Subcutaneous abdominal adipose tissue (tissue), 5 donors: ENCODE data around the gene NF1.
"Not testable (repeated sequence)": the region's sequence is repeated elsewhere in the genome, so short reads cannot be mapped to it uniquely, and the experiment has no call there.

Experiments used
- H3K27ac ChIP-seq: one replicate; pipeline ENCODE4 v1.7.0; 2013; ENCODE audit warnings: low read depth, mild to moderate bottlenecking, inconsistent platforms, low read length, moderate library complexity
- H3K27me3 ChIP-seq, 5 donors: one replicate each; pipeline ENCODE4 v1.7.0; 2013; ENCODE audit warnings: low read length in 5 of 5, inconsistent platforms in 1 of 5; ENCODE audit not compliant: control insufficient read depth in 5 of 5, insufficient read depth in 4 of 5
- H3K36me3 ChIP-seq, 5 donors: one replicate each; pipeline ENCODE4 v1.7.0; 2013; ENCODE audit warnings: low read length in 5 of 5; ENCODE audit not compliant: control insufficient read depth in 5 of 5, insufficient read depth in 5 of 5
- H3K4me1 ChIP-seq, 5 donors: one replicate each; pipeline ENCODE4 v1.7.0; 2013; ENCODE audit warnings: low read length in 5 of 5, mild to moderate bottlenecking in 3 of 5, moderate library complexity in 1 of 5; ENCODE audit not compliant: control insufficient read depth in 5 of 5, insufficient read depth in 5 of 5
- H3K4me3 ChIP-seq, 5 donors: one replicate each; pipeline ENCODE4 v1.7.0; 2013; ENCODE audit warnings: low read length in 5 of 5, low read depth in 1 of 5
- H3K9ac ChIP-seq, 5 donors: one replicate each; pipeline ENCODE4 v1.7.0; 2013; ENCODE audit warnings: low read length in 5 of 5, mild to moderate bottlenecking in 4 of 5, moderate library complexity in 3 of 5
- H3K9me3 ChIP-seq, 5 donors: one replicate each; pipeline ENCODE4 v1.7.0; 2013; ENCODE audit warnings: low read length in 5 of 5; ENCODE audit not compliant: control insufficient read depth in 5 of 5
- donor health status: healthy.
- donor health status: healthy.
- donor health status: healthy.
- donor health status: healthy.
- donor health status: healthy.

NF1 gene

DNA sequence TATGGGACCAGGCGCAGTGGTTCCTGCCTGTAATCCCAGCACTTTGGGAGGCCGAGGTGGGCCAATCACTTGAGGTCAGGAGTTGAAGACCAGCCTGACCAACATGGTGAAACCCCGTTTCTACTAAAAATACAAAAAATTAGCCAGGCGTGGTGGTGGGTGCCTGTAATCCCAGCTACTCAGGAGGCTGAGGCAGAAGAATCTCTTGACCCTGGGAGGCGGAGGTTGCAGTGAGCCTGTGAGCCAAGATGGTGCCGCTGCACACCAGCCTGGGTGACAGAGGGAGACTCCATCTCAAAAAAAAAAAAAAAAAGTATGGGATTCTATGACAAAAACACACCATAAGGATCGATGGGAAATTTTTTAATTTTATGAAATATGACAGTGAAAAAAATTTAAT lies 217.4 kb downstream of the NF1 start:
- not testable (repeated sequence) for H3K36me3 ChIP-seq, H3K9ac ChIP-seq, H3K27ac ChIP-seq, H3K9me3 ChIP-seq, H3K27me3 ChIP-seq
- H3K4me3 ChIP-seq = peak overlapping the region in 1 of 5 donors; percentile 48
- peaks cover 0 to 11% (median 1%) of the 10 kb centered on the region in 5 donors for H3K4me1 ChIP-seq

DNA sequence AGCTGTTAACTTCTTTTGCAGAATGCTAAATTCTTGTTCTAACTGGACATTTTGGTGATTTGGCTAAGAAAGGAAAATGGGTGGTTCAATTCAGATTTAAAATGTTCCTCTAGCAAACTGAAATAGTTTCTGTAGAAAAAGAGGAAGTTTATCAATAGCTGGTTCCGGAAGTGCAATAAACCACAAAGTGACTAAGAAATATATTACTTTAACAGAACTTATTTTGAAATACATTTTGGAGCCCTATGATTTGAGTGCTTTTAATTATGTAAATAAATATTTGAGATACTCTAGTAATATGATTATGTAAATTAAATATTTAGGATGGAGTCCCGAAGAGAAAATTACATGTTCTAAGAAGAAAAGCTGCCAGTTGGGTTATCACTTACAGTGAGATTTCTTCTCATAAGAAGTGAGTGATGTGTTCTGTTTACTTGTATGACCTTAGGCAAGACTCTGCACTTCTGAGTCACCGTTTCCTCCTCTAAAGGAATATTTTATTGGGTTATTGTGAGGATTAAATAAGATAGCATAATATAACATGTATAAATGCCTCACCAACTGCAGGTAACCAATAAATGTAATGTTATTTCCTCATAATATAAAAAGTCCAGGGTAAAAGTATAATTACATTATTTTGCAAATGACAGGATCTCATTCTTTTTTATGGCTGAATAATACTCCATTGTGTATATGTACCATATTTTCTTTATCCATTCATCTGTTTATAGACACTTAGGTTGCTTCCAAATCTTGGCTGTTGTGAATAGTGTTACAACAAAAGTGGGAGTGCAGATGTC lies 219.4 kb downstream of the NF1 start, which contains the start of gene EVI2B:
Gene EVI2B, minus strand, starts transcription at position 73 of the 800 bp plus-strand sequence. CDS start 8,445 bp downstream, outside the sequence.
- Histone ChIP-seq H3K27me3 (no peaks in the 10 kb centered on the region), H3K4me3 (peak within 1 kb of the TSS in 4 of 5 donors; percentile 32 to 48 (median 38)), H3K9ac (peak within 1 kb of the TSS in 1 of 5 donors; percentile 30), H3K36me3 (no peaks in the 10 kb centered on the region), H3K4me1 (peaks cover 0 to 18% (median 5%) of the 10 kb centered on the region in 5 donors), H3K9me3 (no peaks in the 10 kb centered on the region), H3K27ac (no peak within 1 kb of the TSS)

DNA sequence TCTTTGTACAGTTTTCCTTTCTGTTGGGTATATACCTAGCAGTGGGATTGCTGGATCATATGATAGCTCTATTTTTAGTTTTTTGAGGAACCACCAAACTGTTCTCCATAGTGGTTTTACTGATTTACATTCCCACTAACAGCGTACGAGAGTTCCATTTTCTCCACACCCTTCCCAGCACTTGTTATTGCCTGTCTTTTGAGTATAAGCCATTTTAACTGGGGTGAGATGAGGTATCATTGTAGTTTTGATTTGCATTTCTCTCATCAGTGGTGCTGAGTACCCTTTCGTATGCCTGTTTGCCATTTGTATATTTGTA lies 220.0 kb downstream of the NF1 start:
- Histone ChIP-seq H3K27ac (no peak overlapping the region), H3K4me1 (peaks cover 0 to 18% (median 5%) of the 10 kb centered on the region in 5 donors), H3K4me3 (no peak overlapping the region), H3K27me3 (no peaks in the 10 kb centered on the region), H3K9ac (no peak overlapping the region), H3K9me3 (no peaks in the 10 kb centered on the region), H3K36me3 (no peaks in the 10 kb centered on the region)

DNA sequence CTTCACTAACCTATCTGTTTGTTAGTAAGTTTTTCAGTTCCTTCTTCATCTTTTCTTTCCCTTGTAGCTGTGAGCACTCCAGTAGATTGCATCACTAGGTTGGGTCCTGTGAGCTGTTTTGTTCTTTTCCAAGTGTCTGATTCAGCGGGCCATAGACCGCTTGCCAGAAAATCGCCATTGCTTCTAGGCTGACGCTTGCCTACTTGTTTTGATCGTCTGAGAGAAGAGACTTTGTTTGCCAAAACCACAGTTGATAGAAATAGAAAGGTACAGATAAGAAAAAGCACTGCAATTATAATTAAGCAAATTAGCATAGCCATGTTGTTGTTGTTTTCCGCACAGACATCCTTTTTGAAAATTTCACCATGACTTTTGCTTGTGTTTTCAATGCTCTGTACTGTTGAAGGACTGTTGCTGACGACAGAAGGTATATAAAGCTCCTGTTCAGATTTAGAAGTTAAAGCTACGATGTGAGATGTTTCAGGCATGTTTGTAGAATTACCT lies 223.6 kb downstream of the NF1 start:
- Histone ChIP-seq H3K27ac (peak overlapping the region; percentile 69), H3K9me3 (no peaks in the 10 kb centered on the region), H3K9ac (peak overlapping the region; percentile 31 to 57 (median 42)), H3K36me3 (no peaks in the 10 kb centered on the region), H3K27me3 (no peaks in the 10 kb centered on the region), H3K4me3 (peak overlapping the region; percentile 36 to 63 (median 62)), H3K4me1 (peaks cover 0 to 18% (median 5%) of the 10 kb centered on the region in 5 donors)

DNA sequence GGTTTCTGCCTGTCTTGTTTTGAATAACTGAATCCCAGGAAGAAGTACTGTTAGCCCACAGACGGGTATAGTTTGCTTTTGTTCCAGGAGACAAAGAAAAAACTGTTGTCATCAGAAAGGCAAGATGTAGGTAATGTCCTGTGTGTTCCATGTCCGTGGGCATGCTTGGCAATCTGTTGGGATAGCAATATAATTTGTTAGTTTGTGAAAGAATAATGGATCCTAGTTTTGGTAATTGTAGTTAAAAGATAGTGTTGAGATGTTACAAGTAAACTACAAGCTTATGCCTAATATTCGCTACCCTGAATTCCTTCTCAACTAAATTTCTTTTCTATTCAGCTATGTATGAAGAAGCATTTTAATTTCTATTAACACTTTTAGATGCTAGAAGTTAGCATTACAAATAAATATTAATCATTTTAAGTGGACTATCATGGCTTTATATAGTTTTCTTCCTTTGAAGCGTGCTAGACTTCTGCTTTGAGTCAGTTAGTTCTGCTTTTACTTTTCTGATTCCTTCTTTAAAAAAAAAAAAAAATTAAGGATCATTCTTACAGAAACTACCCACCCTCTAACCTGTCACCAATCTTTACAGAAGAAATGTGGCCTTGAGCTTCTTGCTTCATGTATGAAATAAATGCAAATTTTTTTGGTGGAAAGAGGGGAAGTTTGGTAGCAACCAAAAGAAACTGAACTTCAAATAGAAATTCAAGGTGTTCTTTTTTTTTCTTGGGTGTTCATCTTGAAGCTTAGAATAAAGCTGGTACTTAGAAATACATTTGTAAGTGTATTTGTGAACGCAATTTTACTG lies 224.3 kb downstream of the NF1 start:
- Histone ChIP-seq H3K27me3 (no peaks in the 10 kb centered on the region), H3K9me3 (no peaks in the 10 kb centered on the region), H3K27ac (peak overlapping the region; percentile 69), H3K36me3 (no peaks in the 10 kb centered on the region), H3K4me1 (peaks cover 0 to 18% (median 5%) of the 10 kb centered on the region in 5 donors), H3K9ac (peak overlapping the region; percentile 31 to 57 (median 42)), H3K4me3 (peak overlapping the region; percentile 36 to 63 (median 62))

DNA sequence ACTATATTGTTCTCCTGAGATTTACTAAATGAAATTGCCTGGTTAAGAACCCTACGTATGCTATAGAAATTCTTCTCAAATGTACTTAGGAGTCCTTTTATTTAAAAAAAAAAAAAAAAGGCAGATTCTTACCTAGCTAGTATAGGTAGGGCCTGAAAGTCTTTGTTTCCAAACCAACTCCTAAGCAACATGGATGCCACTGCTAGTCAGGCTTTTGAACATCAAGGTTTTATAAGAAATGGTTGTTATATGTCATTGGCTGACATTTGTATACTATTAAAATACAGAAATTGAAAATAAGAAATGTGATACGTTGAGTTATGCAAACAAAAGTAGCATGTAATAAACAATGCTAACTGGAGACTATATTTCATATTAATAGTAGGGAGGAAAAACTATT lies 225.5 kb downstream of the NF1 start:
- no peak overlapping the region for H3K27ac ChIP-seq

DNA sequence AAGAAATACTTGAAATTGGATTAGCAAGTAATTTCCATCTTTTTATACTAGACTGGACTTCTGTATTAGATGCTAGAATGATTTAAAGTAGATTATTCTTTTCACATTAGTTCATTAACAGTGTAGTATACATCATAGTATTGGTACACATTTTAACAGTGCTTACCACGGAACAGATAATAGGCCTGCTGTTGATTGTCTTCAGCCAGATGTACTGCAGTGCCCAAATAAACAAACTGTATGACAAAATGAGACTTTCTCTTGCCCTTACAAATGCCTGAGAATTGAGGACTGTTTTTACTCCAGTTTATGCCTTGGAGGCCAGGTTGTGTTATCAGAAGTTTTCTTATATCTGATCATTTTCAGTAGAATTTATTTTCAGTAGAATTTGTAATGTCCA lies 226.0 kb downstream of the NF1 start:
- Histone ChIP-seq H3K4me3 (peak overlapping the region; percentile 28 to 51 (median 39)), H3K9me3 (no peaks in the 10 kb centered on the region), H3K27me3 (no peaks in the 10 kb centered on the region), H3K9ac (peak overlapping the region in 1 of 5 donors; percentile 49), H3K4me1 (peaks cover 0 to 14% (median 5%) of the 10 kb centered on the region in 5 donors), H3K27ac (peak overlapping the region; percentile 13), H3K36me3 (peaks cover 0 to 2% (median under 1%) of the 10 kb centered on the region in 5 donors)

More for the DNA sequence above, 225.5 kb downstream of the NF1 start:
- no peaks in the 10 kb centered on the region for H3K9me3 ChIP-seq
- no peaks in the 10 kb centered on the region for H3K36me3 ChIP-seq
- peaks cover 0 to 15% (median 5%) of the 10 kb centered on the region in 5 donors for H3K4me1 ChIP-seq
- peak overlapping the region in 1 of 5 donors; percentile 51 for H3K9ac ChIP-seq
- H3K27me3 ChIP-seq = no peaks in the 10 kb centered on the region
- peak overlapping the region in 2 of 5 donors; percentile 28 to 42 for H3K4me3 ChIP-seq

DNA sequence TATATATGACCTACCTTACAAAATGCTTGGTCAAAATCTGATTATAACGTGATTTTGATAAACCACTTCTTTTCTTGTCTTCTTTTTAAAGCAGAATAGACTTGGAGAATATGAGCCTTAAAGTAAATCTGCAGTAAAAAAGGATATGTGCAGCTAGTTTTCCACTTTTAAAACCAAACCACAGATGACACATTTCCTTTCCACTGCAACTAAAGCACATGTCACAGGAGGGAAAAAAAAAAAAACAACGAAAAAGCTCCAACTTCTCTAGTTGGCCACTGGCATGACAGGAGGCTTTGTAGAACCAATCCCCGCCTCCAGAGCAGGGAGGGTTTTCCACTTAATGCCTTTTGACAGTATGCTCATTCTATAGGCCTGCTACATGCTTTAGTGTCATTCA lies 226.7 kb downstream of the NF1 start, which contains the start of gene EVI2A:
Gene EVI2A, minus strand, starts transcription at position 142 of the 400 bp plus-strand sequence. CDS start 2,609 bp downstream, outside the sequence.
- H3K9me3 ChIP-seq = no peaks in the 10 kb centered on the region
- H3K27ac ChIP-seq = peak within 1 kb of the TSS; percentile 13
- no peaks in the 10 kb centered on the region for H3K27me3 ChIP-seq
- peaks cover 0 to 8% (median 7%) of the 10 kb centered on the region in 5 donors for H3K36me3 ChIP-seq
- peak within 1 kb of the TSS; percentile 28 to 54 (median 39) for H3K4me3 ChIP-seq
- H3K9ac ChIP-seq = peak within 1 kb of the TSS in 1 of 5 donors; percentile 49
- peaks cover 0 to 12% (median 5%) of the 10 kb centered on the region in 5 donors for H3K4me1 ChIP-seq

DNA sequence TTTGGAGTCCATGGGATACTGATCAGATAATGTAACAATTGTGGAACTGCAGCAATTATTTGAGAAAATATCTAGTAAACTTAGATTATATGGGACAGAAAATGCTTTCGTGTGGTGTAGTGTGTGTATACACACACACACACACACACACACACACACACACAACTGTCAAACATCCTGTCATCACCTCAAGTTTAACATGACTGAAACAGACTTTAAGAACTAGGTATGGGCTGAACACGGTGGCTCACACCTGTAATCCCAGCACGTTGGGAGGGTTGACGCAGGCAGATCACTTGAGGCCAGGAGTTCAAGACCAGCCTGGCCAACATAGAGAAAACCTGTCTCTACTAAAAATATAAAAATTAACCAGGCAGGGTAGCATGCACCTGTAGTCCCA lies 227.2 kb downstream of the NF1 start:
- Histone ChIP-seq H3K4me3 (no peak overlapping the region), H3K27me3 (no peaks in the 10 kb centered on the region), H3K4me1 (peaks cover 0 to 12% (median 5%) of the 10 kb centered on the region in 5 donors), H3K9ac (no peak overlapping the region), H3K27ac (no peak overlapping the region), H3K9me3 (no peaks in the 10 kb centered on the region), H3K36me3 (peaks cover 0 to 9% (median 7%) of the 10 kb centered on the region in 5 donors)
